GM21515 (cell line): ENCODE data around the gene CHMP1A.

Experiments
- ATAC-seq: cut with Tn5 transposase; IDR thresholded peaks from one replicate; pipeline ENCODE4 v1.9.1; 2021; ENCODE audit not compliant: unreplicated experiment

Gene CHMP1A

DNA sequence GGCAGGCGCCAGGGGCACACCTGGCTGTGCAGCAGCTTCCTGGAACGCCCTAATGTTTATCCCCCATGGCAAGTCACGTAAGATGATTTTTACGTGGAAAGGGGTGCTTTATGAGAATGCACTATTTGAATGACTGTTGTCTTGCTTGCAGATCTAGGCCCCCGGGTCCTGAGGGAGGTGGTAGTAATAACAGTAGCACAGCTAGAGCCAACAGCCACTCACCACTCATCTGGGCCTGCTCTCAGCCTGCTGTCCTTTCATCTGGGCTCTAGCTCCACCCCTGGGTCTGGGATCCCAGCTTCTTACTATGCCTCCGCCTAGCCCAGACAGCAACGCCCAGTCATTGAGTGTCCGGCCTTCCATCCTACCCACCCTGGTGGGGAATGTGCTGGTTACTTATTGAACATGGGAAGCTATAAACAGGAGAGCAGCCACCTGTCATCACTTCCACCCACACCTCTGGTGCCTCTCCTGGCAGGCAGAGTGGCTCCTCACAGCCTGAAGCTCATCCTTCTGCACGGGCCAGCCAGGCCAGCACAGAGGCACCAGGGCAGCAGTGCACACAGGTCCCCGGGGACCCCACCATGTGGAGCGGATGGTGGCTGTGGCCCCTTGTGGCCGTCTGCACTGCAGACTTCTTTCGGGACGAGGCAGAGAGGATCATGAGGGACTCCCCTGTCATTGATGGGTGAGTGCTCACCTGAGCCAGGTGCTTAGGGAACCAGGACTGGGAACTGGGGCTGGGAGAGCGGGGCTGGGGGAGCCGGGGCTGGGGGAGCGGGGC is 27.5 kb downstream of the CHMP1A start:
- no peak for ATAC-seq

DNA sequence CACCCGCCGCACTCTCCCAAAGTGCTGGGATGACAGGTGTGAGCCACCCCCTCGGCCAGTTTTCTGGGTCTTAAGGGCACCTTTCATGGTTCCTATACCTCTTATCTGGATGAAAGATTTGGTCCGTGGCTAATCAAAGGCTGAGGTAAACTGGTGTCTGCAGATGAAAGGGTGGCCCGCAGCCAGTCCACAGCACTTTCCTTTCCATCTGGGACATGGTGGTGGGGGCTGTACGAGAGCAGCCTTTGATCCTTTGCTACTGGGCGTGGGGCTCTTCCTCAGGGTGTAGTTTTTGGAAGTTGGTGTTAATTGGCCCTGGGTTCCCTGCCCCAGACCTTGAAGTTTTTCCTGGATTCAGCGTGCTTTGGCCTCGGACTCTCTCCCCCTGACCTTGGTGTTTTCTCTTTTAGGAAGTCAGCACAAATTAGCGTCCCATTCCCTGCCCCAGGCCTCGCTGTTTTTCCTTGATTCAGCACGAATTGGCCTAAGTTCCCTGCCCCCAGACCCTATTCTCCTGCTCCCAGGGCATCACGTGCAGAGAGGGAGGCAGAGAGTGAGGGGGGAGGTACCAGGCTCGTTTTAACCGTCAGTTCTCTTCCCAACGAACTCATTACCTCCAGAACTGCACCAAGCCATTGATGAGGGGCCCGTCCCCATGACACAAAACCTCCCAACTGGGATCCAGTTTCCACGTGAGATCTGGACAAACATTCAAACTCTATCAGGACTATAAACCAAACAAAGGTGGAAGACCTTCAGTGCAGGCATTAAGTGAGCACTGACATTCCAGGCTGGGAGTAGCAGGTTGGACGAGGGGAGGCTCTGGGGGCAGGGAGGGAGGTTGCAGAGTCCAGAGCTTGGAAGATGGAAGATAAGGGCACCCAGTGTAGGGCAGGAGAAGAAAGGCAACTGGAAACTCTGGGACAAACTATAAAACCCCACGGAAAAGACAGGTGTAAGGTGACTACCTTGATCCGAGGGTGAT is 32.4 kb downstream of the CHMP1A start:
- no peak for ATAC-seq

DNA sequence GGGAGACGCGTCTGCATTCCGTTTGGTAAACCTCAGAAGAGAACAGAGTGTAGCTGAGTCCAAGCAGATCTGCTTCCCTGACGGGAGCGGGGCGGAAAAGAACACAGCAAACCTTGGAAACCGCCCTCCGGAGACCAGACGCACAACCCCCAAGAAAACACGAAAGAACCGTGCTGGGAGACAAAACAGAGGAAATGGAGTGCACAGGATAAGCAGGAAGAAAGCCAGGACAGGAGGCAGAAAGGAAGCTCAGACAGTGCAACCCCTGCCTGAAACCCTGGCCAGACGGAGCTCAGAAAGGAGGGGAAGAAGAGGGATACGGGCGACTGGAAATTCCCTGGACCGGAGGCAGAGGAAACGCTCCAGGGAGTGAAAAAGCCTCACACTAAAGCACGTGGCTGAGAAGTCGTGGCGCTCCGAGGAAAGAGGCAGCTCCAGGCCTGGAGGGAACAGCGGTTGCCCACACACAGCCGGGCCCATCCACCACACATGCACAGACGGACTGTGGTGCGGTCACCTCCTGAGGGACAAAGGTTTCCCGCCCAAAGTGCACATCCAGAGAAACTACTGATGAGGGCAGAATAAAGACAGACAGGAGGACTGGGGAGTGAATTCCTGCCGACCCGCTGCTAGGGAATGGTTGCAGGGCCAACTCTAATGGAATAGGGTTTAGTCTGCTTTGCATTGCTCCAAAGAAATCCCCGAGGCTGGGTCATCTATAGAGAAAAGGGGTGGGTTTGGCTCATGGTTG is 33.8 kb downstream of the CHMP1A start:
- no peak for ATAC-seq

DNA sequence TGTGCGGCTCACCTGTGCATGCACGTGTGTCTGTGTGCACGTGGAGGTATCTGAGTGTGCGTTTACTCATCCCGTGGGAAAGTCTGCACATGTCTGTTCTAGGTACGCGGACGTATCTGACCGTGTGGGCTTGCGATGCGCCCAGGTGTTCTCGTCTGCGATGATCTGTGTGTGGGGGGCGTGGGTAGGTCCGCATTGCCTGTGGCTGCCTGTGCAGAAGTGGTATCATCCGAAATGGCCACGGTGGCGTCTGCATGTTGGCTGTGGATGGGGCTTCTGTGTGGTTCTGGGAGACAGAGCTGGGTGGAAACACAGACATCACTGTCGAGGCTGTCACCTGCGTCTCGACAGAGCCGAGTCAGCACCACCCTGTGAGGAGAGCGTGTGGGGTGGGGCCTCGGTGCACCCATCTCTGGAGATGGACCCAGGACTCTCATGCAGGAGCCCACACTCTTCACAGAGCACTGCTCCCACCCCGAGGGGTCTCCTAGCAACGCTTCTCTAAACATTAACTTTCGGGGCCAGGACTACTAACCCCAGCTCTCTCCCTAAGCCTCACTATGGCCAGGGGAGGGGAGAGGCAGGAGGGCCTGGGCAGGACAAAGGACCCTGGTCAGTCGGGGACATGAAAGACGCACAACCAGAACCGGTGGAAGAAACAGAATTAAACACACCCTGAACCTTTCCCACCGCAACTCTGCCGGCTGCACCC is 35.7 kb downstream of the CHMP1A start:
- ATAC-seq = no peak

DNA sequence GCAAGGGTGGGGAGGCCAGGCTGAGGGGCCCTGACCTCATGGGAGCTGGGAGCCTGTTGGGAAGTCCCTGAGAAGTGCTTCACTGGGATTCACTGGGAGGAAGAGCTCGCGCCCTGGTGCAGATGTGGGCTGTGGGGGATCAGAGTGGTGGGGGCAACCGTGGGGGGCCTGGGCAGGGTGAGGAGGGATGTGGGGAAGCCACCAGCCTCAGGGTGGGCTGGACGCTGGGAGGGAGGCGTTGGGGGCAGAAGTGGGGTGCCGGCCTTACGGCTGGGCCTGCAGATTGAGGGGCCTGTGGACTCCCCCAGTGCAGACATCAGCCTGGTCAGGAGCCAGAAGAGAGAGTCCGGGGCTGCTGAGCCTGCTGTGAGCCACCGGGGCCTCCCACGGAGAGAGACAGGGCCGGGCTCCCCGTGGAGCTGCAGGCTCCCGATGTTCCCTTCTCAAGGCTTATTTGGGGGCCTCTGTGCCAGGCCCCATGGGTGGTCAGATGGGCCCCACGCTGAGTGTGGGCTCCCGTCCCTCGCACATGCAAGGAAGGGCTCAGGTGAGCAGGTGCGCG is 36.3 kb downstream of the CHMP1A start:
- ATAC-seq = no peak

DNA sequence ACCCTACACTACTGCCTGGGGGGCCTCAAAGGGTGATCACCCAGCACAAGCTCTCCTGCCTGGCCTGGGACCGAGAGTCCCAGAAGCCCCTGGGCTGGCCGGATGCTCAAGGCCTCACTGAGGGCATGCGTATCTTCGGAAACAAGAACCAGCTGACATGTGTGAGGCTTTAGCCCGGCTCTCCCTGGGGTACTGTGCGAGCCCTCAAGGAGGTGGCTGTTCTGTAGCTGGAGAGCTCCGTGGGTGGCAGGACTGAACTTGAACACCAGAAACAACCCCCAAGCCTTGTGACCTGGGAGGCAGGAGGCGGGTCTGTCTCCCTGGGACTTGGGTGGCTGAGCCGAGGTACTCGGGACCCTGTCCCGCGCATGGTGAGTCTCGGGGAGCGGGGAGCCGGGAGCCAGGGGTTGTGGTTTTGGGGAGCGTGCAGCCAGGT is 37.1 kb downstream of the CHMP1A start:
- no peak for ATAC-seq

DNA sequence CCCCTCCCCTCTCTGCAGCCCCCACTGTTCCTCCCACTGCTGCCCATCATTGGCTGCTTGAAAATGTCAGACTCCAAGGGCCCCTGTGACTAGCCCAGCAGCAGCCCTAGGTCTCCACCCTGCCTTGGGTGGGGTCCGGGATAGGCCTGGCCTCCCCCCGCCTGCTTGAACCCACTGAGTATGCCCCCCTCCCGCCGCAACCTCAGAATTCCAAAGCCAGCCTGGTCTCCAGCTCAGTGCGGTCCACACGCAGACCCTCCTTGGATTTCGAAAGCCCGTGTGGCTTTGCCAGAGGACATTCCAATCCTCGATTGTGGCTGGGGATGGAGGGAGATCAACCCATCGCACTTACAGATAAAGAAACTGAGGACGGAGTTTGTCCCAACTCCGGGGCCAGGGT is 37.7 kb downstream of the CHMP1A start:
- no peak for ATAC-seq

DNA sequence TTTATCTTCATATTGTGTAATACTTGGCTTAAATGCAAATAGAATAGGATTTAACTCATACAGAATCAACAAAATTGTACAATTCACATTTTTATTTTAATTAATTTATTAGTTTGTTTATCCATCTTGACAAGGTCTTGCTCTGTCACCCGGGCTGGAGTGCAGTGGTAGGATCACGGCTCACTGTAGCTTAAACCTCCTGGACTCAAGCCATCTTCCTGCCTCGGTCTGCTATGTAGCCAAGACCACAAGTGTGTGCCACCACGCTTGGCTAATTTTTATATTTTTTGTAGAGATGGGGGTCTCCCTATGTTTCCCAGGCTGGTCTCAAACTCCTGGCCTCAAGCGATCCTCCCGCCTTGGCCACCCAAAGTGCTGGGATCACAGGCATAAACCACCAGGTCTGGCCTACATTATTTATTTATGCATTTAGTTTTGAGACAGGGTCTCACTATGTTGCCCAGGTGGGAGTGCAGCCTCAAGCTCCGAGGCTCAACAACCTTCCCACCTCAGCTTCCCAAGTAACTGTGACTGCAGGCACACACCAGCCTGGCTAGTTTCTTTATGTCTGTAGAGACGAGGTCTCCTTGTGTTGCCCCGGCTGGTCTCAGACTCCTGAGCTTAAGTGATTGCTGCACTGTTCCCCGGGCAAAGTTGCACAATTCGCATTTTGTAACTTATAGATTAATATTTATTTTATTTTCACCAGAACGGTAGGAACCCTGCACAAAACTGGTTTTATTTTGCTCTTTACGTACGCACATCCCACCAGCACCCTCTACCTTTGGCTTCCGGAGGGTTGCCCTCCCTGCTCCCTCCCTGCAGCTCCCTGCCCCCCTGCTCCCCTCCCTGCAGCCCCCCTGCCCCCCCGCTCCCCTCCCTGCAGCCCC is 39.2 kb downstream of the CHMP1A start:
- no peak for ATAC-seq

DNA sequence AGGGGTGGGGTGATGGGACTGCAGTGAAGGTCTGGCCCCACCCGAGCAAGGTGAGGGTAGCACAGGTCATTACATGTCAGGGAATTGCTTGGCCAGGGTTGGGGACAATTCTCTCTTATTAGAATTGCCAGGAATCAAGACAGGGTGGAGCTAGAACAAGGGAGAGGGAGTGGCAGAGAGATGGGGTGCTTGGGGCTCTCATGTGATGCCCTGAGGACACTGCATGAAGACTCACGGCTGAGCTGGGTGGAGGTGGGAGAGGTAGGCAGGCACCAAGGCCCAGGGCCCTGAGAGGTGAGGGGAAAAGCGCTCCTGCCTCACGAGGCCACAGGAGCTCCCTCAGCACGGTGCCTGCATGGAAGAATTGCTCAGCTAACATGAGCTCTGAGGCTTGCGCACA is 40.5 kb downstream of the CHMP1A start:
- no peak for ATAC-seq

DNA sequence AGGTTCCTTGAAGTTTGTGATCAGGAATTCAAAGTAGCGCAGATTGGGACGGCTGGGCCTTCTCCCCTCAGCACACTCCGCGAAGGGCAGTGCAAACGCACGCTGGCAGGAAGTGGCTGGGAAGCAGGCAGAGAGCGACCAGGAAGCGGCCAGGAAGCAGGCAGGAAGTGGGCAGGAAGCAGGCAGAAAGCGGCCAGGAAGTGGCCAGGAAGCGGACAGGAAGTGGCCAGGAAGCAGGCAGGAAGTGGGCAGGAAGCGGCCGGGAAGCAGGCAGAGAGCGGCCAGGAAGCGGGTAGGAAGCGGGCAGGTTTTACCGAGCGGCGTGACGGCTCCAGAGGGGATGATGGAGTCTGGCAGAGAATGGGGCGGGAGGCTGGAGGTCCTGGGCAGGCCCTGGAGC is 40.9 kb downstream of the CHMP1A start:
- ATAC-seq = no peak

DNA sequence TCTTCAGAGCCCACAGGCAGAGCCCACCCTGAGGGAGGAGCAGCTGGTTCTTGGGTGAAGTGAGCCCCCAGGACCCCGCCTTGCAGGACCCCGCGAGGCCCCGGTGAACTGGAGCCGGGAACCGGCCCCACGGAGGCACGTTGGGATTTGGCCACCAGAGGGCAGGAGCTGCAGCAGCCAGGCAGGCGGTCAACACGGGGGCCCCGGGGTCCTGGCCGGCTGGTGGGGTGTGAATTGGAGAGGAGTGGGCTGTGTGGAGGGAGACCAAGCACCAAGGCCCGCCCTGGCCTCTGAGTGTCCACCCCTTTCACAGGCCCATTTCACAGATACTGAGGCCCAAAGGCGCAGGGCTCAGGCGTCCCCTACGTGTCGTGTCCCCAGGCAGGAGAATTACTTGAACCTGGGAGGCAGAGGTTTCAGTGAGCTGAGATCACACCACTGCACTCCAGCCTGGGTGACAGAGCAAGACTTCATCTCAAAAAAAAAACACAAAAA is 41.9 kb downstream of the CHMP1A start:
- ATAC-seq = no peak

DNA sequence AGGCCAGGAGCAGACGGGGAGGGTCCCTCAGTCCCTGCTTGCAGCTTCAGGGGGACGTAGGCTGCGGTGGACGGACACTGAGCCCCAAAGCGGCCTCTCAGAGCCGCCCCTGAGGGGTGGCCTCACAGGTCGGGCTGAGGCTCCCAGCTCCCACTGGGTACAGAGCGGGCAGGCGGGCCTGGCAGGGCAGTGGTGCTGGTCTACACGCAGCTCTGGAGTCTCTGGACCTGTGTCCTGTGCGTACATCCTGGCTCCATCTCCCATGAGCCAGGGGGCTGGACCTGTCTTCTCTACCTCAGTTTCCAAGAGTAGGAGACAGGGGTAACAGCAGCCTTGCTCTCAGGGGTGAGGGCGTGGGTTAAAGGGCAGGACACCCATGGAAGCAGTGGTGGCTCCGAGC is 42.3 kb downstream of the CHMP1A start:
- no peak for ATAC-seq

DNA sequence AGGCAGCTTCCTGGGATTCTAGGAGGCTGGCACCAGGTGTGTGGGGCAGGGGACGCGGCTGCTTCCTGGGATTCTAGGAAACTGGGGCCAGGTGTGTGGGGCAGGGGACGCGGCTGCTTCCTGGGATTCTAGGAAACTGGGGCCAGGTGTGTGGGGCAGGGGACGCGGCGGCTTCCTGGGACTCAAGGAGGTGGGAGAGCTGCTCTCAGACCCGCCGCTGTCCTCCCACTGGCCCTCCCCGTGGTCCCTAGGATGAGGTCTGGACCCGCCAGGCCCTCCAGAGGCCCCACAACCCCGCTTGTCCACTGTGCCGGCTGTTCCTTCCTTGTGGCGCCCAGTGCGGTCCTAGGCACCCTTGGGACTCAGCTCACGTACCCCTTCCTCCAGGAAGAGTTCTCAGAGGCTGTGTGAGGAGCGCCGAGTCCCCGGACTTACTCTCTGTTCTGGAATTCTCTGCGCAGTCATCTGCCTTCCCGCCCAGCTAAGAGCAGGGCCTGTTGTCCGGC is 43.5 kb downstream of the CHMP1A start:
- ATAC-seq = no peak

DNA sequence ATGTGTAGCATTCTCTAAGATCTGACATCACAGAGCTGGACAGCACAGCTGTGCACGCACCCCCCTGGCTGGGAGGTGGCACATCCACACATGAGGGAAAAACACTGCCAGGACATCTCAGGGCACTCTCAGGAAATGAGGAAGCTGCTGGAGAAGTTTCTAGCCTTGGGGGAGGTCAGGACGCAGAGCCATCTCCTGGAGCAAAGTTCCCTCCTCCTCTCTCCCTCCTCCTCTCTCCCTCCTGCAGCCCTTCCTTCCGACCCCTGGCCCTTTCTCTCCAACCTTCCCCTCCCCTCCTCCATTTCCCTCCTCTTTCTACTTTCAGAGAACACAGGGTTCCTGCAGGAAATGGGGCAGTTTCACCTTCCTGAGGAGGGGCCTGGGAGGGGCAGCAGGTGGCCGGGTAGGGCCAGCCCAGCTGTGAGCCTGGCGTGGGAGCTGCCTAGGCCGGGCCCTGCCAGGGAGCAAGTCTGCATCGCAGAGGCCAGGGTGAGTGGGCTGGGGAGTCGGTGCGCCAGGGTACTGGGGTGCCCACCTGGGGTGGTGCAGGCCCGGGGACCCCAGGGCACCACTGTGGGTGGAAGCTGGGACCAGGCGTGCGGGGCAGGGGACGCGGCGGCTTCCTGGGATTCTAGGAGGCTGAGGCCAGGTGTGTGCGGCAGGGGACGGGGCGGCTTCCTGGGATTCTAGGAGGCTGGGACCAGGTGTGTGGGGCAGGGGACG is 44.1 kb downstream of the CHMP1A start, which contains the start of gene DPEP1:
Gene DPEP1 (plus strand): TSS at position 412 of the 723 bp plus-strand sequence. CDS start 16,769 bp downstream, outside the sequence.
- no peak for ATAC-seq

DNA sequence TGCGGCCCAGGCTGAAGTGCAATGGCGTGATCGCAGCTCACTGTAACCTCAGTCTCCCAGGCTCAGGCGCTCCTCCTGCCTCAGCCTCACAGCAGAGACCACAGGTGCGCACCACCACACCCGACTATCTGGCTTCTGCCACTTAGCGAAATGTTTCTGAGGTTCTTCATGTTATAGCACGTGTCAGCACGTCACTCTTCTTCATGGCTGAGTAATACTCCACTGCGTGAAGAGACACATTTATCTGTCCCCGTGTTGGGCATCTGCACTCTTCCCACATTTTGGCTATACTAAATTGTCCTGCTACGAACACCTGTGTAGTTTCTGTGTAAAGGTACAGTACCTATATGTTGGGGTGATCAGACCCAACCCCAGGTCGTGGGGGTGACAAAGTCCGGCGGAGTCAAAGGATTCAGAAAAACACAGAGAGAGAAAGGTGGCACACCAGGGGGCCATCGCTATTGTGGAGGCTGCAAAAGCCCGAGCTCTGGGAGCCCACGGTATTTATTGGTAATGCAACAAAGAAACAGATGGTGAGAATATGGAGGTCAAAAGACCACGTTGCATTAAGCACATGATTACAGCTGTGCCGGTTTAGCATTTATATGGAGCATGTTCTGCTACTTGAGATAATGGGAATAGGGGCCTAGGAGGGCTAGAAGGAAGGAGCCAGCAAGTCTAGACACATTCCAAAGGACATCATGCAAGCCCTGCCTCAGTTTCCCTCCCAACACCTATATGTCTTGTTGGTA is 44.9 kb downstream of the CHMP1A start:
- ATAC-seq = no peak

DNA sequence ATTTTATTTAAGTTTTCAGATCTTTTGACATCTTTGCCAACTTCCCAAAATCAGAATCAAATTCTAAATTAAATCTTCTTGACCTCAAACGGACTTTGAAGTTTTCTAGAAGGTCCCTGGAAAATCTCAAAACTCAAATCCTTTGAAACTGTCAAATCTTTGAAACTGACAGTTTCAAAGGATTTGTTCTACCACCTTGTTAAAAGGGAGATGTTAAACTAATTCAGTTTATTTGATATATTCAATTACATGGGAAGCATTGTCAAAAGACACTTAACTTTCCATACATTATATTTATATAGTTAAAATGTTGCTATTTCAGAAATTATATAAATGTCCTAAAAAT is 47.4 kb downstream of the CHMP1A start:
- no peak for ATAC-seq

DNA sequence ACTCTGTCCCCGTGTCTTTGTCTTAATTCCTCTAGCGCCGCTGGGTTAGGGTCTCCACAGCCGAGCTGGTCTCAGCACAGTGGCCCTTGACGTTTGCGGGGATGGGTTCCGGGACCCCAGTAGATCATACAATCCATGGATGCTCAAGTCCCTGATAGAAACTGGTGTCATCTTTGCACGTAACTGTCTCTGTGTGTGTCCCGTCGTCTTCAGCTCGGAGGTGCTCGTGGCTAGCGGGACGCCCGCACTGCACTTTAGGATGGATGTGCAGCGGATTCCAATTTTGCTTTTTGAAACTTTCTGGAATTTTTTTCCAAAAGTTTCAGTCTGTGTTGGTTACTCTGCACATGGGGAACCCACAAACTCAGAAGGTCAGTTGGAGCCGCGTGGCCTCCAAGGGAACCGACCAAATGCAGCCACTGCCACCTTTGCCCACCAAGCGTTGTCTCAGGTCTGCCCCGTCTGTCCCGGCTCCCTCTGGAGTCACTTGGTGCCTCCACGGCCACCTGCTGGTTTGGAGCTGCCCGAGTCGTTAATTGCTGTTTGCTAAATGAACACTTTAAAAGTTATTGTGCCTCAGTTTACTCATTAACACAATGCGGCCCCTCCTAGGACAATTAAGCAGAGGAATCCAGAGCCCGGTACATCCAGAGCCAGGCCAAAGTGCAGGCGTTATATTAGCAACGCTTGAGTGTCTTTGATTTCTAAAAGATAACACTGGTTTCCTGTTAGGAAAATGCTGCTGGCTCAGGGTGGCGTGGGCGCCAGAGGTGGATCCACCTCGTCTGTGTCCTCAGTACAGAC is 49.4 kb downstream of the CHMP1A start:
- no peak for ATAC-seq
